Midbrain (tissue), 1 donor: ENCODE data around the gene CFAP157.
A peak's percentile ranks its signal among the peaks of the same experiment; 100 is the strongest.

ENCODE experiments used
- DNase-seq: peaks from one replicate; lab custom pipeline; 2025; lab: John Stamatoyannopoulos, UW

CFAP157 gene

DNA sequence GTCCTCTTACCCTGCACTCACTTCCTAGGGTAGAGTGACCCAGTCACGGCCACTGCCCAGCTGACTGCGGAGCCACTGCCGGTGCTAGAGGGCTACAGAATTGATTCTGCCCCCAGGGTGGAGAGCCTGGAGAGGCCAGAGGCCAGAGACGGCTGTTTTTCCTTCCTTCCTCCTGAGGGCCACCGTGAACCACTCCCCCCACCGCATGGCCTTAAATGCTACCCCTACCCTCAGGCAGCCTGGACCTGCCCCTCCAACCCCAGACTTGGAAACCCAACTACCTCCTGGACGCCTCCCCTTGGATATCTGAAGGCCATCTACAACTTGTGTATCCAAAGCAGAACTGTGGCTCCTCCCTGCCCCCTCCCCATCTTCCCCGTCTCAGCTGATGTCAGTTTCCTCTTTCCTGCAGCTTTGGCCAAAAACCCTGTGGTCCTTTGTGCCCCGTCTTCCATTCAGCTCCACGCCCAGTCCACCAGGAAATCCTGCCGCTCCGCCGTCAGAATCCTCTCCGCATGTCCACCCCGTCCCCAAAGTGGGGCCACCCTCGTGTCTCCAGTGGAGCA is 55.4 kb downstream of the CFAP157 start:
- DNase-seq = peak; percentile 5

DNA sequence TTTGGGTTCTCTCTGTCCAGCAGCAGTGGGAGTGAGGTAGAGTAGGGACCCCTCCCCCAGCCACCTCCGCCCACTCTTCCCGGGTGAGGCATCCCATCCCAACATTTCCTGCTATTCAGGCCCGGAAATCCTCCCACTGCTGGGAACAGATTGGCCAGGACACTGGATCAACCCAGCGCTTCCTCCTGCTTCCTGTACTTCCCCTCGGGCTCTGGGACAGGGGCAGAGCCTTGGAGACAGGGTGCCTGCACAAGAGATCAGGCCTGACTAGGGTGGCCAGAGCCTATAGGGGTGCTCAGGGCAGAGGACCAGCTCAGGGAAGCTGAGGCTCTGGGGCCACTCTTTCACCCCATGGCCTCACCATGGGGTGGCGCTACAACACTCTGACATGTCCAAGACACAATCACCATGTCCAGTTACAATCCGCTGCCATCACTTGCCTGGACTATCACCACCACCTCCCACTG is 57.2 kb downstream of the CFAP157 start:
- peak; percentile 19 for DNase-seq

DNA sequence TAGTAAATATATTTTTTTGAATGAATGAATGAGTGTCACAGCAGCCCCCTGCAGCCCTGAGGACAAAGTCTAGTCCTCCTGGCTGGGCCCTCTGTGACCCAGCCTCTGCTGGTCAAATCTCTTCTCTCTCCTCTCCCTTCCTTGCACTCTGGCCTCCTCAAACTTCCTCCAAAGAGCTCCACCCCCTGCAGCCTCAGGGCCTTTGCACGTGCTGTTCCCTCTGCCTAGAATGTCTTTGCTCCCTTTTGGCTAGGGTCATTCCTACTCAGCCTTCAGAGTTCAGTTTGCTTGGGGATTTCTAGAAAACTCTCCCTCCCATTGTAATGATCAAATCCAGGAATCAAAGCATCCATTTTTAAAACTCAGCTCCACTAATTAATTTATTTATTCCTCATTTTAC is 58.6 kb downstream of the CFAP157 start:
- no peak for DNase-seq
